Parathyroid adenoma (tissue), 2 donors: ENCODE measurements around the gene SNX24.

Experiments used
- H2AFZ ChIP-seq: fragments of 300-600 bp; sonication (generic); one replicate; pipeline ENCODE4 v1.7.0; 2017; ENCODE audit warnings: antibody characterized with exemption, mild to moderate bottlenecking
- H3K27ac ChIP-seq: fragments of 300-600 bp; sonication (generic); one replicate; pipeline ENCODE4 v1.7.0; 2017
- H3K27me3 ChIP-seq: fragments of 300-600 bp; sonication (generic); one replicate; pipeline ENCODE4 v1.7.0; 2017; ENCODE audit warnings: low read length; ENCODE audit not compliant: control insufficient read depth, insufficient read depth
- H3K36me3 ChIP-seq: fragments of 300-600 bp; sonication (generic); one replicate; pipeline ENCODE4 v1.7.0; 2017; ENCODE audit warnings: low read length; ENCODE audit not compliant: control insufficient read depth, insufficient read depth
- H3K4me1 ChIP-seq: fragments of 300-600 bp; sonication (generic); one replicate; pipeline ENCODE4 v1.7.0; 2017; ENCODE audit warnings: control low read depth
- H3K4me2 ChIP-seq: fragments of 300-600 bp; sonication (generic); one replicate; pipeline ENCODE4 v1.7.0; 2017; ENCODE audit warnings: low read length
- H3K4me3 ChIP-seq: fragments of 300-600 bp; sonication (generic); one replicate; pipeline ENCODE4 v1.7.0; 2017; ENCODE audit warnings: low read depth, low read length
- H3K79me2 ChIP-seq: fragments of 300-600 bp; sonication (generic); one replicate; pipeline ENCODE4 v1.7.0; 2017; ENCODE audit warnings: control low read depth
- H3K9ac ChIP-seq: fragments of 300-600 bp; sonication (generic); one replicate; pipeline ENCODE4 v1.7.0; 2017; ENCODE audit warnings: mild to moderate bottlenecking
- H3K9me3 ChIP-seq: fragments of 300-600 bp; sonication (generic); one replicate; pipeline ENCODE4 v1.7.0; 2017; ENCODE audit warnings: low read length; ENCODE audit not compliant: control insufficient read depth
- TF ChIP-seq, protein P1 (sequence below): fragments of 300-600 bp; sonication (generic); IDR thresholded peaks from one replicate; pipeline ENCODE4 v1.7.0; 2017; ENCODE audit warnings: antibody characterized with exemption, mild to moderate bottlenecking
- donor health status: primary hyperparathyroidism.

The SNX24 gene

DNA sequence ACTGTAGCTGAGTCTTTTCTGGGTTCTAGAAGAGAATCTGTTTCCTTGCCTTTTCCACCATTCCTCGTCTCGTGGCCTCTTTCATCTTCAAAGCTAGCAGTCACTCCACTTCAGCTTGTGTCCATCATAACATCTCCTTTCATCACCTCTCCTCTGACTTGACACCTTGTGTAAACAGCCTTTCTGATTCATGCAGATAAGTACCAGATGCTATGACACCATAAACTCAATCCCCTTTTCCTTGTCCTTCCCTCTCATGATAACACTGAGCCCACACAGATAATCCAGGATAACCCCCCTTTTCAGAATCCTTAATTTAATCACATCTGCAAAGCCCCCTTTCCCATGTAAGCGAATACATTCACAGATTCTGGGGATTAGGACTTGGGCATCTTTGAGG lies 95.5 kb downstream of the SNX24 start:
- Histone ChIP-seq H3K9me3 (no peaks in the 10 kb centered on the region), H3K79me2 (no peaks in the 10 kb centered on the region), H3K9ac (no peak overlapping the region), H3K4me1 (no peaks in the 10 kb centered on the region), H3K27ac (no peak overlapping the region), H3K4me3 (no peak overlapping the region), H2AFZ (no peak overlapping the region), H3K27me3 (no peaks in the 10 kb centered on the region), H3K4me2 (no peak overlapping the region), H3K36me3 (no peaks in the 10 kb centered on the region)
- TF ChIP-seq, protein P1, sequence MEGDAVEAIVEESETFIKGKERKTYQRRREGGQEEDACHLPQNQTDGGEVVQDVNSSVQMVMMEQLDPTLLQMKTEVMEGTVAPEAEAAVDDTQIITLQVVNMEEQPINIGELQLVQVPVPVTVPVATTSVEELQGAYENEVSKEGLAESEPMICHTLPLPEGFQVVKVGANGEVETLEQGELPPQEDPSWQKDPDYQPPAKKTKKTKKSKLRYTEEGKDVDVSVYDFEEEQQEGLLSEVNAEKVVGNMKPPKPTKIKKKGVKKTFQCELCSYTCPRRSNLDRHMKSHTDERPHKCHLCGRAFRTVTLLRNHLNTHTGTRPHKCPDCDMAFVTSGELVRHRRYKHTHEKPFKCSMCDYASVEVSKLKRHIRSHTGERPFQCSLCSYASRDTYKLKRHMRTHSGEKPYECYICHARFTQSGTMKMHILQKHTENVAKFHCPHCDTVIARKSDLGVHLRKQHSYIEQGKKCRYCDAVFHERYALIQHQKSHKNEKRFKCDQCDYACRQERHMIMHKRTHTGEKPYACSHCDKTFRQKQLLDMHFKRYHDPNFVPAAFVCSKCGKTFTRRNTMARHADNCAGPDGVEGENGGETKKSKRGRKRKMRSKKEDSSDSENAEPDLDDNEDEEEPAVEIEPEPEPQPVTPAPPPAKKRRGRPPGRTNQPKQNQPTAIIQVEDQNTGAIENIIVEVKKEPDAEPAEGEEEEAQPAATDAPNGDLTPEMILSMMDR = no peak

DNA sequence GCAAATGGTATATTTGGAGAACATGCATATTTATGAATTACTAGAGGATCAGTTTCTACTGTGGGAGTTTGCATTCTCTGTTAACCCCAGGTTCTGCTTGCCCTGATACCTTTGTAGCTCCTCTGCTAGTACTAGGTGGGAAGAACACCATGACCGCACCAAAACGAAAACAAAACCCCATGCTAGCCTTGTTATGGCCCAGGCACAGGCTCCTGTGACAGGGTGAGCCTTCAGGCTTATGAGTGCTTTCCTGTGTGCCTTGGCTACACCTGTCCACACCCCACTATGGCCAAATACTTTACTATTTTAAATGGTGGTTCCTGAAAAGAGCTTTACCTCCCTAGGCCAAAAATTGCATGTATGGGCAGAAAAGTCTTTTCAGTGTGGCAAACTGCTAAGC lies 96.3 kb downstream of the SNX24 start:
- TF ChIP-seq, protein P1 = no peak
- H3K27ac ChIP-seq = no peak overlapping the region
- no peaks in the 10 kb centered on the region for H3K36me3 ChIP-seq
- no peak overlapping the region for H2AFZ ChIP-seq
- no peaks in the 10 kb centered on the region for H3K4me1 ChIP-seq
- no peaks in the 10 kb centered on the region for H3K27me3 ChIP-seq
- H3K9me3 ChIP-seq = no peaks in the 10 kb centered on the region
- H3K79me2 ChIP-seq = no peaks in the 10 kb centered on the region
- no peak overlapping the region for H3K9ac ChIP-seq
- H3K4me2 ChIP-seq = no peak overlapping the region
- no peak overlapping the region for H3K4me3 ChIP-seq

DNA sequence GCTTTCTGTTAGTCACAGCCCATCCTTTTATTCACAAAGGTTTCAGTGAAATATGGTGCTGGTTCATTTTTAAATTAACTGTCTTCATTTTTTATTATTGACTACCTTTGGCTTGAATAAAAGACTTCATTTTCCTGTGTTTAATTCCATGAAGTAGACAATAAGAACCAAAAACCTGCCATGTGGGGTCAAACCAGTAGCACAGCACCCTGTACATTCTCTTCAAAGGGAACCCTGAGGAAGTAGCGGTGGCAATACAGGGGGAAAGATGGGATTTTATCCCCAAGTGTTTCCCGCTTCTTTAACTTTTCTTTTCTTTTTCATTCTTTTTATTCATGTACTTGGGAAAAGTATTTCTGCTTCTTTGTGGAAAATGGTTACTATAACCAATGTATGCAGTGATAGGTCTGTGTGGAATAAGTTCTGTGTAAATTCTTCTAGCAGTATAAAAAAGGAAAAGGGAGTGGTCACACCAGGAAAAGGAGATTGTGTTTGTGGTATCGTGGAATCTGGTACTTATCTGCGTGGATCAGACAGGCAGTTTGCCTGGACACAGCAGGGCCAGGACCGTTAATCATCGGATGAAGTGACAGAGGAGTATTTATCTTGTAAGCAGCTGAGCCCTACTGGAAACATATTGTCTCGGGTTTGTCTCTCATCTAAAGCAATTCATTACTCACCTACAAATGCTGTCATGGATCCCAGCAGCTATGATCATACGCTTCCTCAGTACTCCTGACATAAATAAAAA lies 96.9 kb downstream of the SNX24 start:
- Histone ChIP-seq H3K4me2 (no peak overlapping the region), H2AFZ (no peak overlapping the region), H3K4me3 (no peak overlapping the region), H3K4me1 (no peaks in the 10 kb centered on the region), H3K79me2 (no peaks in the 10 kb centered on the region), H3K9me3 (no peaks in the 10 kb centered on the region), H3K27me3 (no peaks in the 10 kb centered on the region), H3K27ac (no peak overlapping the region), H3K36me3 (no peaks in the 10 kb centered on the region), H3K9ac (no peak overlapping the region)
- TF ChIP-seq, protein P1 = no peak

DNA sequence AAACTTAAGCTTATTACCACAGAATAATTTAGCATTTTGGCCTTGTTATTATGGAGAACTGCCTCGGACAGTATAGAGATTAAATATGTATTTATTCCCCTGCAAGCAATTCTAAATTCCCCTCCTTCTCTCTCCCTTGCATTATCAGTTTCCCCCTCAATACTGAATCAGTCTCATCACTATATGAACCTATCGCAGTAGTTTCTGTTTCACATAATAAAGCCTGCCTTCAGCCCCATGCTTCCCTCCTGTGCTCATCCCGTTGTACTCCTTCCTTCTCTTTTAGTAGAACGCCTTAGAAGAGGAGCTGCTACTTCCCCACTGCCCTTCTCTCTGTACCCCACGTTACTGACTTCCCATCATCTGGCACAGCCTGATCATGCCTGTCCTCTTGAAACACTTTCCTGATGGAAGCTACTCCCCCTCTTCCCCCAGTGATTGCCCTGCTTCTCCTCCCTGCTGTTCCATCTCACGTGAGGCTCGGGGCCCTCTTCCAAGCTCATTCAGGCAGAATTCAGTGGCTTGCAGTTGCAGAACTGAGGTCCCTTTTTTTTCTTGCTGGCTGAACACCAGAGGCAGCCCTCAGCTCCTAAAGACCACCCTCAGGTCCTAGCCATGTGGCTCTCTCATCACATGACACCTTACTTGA lies 97.8 kb downstream of the SNX24 start:
- H3K9ac ChIP-seq = no peak overlapping the region
- no peaks in the 10 kb centered on the region for H3K36me3 ChIP-seq
- H3K9me3 ChIP-seq = no peaks in the 10 kb centered on the region
- H2AFZ ChIP-seq = no peak overlapping the region
- no peaks in the 10 kb centered on the region for H3K27me3 ChIP-seq
- no peak overlapping the region for H3K4me3 ChIP-seq
- H3K4me2 ChIP-seq = no peak overlapping the region
- TF ChIP-seq, protein P1 = no peak
- H3K4me1 ChIP-seq = no peaks in the 10 kb centered on the region
- H3K27ac ChIP-seq = no peak overlapping the region
- H3K79me2 ChIP-seq = no peaks in the 10 kb centered on the region
